Endometrial microvascular endothelial cells (primary cell): ENCODE measurements around the gene PPIL1. TPM values are rescaled to one million over a fixed set of nuclear protein-coding genes. Genes with fewer than 3 reads are reported as not detected.

Experiments
- in situ Hi-C: cut with HindIII; loops from 2 replicates; pipeline ENCODE4 v1.10.0; 2017; ENCODE audit warnings: low sequenced_read_pairs, low pct_unique_long_range_greater_than_20kb; ENCODE audit errors: inconsistent ontology term
- total RNA-seq: library from RNA; depleted of rRNA; stranded (reverse); fragments of >200 nt; gene quantifications from one replicate; pipeline ENCODE4 v1.2.3, GENCODE V29; 2015; ENCODE audit errors: inconsistent ontology term

The PPIL1 gene
- total RNA-seq, 1 donor from 2014 or later = 67.2 TPM

- in situ Hi-C loops = no loop called here
These were observed 69.4 kb downstream of the PPIL1 start for GRCh38 chr6:36805096-36805797.

Other genes with a start within 250 kb of the PPIL1 start
- 307 TPM for gene CDKN1A, start 196.1 kb downstream of the PPIL1 start, total RNA-seq
- not detected for gene RAB44, start 177.0 kb downstream of the PPIL1 start, total RNA-seq
- 3.5 TPM for gene CPNE5, start 35.4 kb downstream of the PPIL1 start, total RNA-seq
- gene C6orf89, start 11.1 kb upstream of the PPIL1 start, total RNA-seq = 49.9 TPM
- gene PI16, start 79.9 kb upstream of the PPIL1 start, total RNA-seq = not detected
- gene MTCH1, start 111.4 kb upstream of the PPIL1 start, total RNA-seq = 346 TPM
- not detected for gene FGD2, start 130.9 kb upstream of the PPIL1 start, total RNA-seq